Stimulated activated CD4-positive, alpha-beta T cell treated with anti-CD3 and anti-CD28 coated beads, Interleukin-1b, Interleukin-23, amount 100 ng/mL, for 4 hours (primary cell): Measurements from ENCODE around the gene ZBTB7C.

ENCODE experiments used
- DNase-seq, 2 donors: peaks; one replicate each; pipeline ENCODE4 v3.0.0-alpha.2; 2020; ENCODE audit warnings: low read depth in 2 of 2

ZBTB7C gene

DNA sequence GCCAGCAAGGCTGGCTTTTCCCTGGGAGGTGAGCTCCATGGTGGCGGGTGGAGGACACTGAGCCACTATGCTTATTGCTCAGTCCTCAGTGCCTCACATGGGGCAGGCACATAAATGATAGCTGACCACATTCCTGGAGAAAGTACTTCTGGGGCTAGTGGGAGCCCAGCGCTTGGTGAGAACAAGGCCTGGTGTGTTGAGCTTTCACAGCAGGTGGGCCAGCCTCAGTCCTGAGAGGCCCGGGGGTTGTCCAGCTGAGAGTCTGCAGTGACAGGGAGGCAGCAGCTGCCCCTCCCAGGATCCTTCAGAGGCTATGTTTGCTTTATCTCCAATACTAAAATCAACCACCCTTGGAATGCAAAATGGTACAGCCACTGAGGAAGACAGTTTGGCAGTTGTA, 217.7 kb downstream of the ZBTB7C start:
- DNase-seq: no peak

DNA sequence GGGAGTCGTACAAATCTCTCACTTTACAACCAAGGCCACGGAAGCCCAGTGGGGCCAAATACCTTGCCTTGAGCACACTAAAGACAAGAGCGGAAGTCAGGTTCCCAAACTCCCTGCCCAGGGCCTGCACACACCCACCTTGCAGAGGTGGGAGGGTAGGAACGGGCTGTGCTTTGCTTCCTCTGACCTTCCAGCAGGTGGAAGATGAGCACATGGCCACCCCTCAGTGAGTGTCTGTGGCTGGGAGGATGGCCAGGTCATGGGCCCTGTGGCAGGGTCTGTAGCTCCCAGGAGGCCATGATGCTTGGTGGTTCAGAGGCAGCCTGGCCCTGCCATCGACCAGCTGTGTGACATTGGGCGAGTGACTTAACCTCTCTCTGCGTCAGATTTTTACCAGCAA, 218.2 kb downstream of the ZBTB7C start:
- DNase-seq: no peak

DNA sequence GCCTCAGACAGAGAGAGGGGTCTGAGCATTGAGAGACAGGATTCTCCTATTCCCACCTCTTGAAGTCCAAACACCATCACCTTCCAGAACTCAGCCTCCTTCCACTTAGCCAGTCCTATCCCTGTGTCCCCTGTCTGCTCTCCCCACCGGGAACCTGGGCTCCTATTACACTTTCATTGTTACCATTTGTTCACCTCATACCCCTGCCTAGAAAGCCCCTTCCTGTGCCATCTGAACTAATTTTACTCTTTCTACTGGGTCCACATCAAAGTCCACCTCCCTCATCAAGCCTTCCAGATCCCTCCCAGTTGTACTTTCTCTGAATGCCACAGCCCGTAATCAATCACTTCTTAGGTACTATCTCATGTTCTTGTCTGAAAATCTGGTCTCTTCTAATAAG, 220.6 kb downstream of the ZBTB7C start:
- DNase-seq: no peak

DNA sequence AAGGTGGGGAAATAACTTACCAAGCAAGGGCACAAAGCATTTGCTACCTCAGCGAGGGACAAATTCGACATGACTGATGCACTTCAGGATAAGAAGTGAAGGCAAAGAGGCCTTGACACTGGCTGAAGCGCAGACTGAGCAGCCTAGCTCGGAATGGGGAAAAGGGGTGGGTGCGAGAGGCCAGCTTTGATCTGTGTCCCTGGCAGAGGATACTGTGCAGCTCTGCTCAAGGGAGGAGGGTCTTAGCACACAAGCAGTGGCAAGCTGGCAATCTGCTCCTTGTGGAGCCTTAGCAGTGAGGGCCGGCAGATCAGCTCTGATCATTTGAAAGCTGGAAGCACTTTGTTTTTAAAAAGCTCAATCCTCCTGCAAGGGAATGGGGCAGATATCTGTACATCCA, 222.3 kb downstream of the ZBTB7C start:
- DNase-seq: no peak

DNA sequence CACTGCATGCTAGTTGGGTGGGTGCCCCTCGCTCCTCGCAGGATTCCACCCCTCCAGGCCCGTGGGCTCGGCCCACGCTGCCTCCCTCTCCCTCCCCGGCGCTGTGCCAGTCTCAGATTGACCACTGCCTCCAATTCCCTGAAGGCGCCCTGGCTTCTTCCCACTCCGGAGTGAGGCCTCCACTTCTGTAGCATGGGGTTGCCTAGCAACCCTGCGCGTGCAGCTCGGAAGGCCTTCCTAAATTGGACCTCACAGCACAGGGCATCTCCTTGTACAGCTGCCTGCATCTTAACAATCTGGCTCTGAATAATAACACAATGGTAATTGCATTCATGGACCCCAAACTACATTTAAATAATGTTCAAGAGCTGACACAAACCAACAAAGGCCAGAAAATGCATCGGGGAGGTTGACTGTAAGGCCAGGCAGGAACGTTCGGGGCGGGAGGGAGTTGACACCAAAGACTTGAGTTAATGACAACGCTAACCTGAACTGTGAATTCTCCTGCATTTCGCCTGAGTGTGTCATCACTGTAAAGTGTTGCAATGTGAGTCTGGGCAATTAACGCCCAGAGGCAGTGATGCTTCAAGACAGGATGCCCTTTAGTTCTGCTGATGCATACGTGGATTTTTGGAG, 222.9 kb downstream of the ZBTB7C start:
- DNase-seq: no peak

DNA sequence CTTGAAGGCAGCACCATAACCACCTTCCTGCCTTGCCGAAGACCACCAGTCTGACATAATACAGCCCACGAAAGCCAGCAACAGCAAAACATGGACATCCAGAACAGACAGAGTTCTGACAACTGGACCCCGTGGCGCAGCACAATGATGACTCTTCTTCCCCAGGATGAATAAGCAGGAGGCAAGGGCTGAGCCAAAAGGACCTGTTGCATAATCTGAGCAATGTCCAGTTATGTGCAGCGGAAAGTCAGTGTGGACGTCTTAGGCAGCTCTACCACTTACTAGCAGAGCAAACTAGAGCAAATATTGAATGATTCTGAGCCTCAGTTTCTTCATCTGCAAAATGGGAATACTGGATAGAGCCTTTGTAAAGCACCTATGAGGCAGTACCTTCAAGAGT, 225.1 kb downstream of the ZBTB7C start:
- no peak for DNase-seq

DNA sequence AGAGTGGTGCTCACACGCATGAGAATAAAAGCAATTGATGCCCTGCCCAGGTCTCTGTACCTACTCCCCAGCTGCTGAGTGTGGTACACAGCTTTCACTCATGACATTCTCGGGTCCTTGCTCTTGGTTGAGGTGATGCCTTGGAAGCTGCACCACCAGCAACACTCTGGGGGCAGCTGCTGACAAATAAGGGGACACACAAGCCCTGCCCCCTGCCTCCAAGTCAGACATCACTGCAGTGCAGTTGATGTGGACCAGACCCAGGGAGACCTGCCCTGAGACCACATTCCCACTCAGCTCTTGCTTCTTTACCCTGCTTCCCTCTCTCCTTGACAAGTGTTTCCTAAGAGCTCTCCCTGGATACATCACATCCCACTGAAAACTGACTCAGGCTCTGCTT, 225.6 kb downstream of the ZBTB7C start:
- no peak for DNase-seq

DNA sequence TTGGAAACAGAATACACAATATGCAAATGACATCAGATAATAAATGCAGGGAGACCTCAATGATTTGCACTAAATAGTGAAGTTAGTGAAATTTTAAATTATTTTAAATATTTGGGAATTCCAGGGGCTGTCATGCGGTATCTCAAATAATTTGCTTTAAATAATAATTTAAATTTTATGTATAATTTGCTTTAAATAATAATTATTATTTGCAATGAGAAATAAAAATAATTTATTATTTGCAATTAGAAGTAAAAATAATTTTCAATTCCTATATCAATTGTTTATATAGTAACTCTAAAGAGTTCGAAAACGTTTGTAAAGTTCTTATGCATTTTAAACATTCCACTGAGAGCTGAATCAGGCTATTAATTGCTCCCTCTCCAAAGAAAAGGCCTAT, 226.4 kb downstream of the ZBTB7C start:
- DNase-seq: no peak

DNA sequence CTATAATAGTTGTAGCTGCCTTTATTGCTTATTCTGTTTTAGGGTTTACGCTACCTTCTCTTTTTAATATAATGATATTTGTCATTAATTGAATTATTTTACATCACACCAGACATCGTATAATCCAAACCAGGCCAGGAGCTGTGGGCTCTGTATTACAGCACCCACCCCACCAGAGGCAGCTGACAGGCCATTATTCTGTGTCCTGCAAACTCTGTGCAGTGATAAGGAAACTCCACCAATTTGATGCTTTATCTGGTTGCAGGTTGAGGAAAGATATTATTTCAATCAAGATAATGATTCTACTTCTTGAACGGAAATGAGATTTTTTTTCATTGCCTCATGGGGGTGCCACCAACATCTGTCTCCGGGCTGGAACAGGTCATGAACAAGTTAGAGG, 227.3 kb downstream of the ZBTB7C start:
- DNase-seq: no peak

DNA sequence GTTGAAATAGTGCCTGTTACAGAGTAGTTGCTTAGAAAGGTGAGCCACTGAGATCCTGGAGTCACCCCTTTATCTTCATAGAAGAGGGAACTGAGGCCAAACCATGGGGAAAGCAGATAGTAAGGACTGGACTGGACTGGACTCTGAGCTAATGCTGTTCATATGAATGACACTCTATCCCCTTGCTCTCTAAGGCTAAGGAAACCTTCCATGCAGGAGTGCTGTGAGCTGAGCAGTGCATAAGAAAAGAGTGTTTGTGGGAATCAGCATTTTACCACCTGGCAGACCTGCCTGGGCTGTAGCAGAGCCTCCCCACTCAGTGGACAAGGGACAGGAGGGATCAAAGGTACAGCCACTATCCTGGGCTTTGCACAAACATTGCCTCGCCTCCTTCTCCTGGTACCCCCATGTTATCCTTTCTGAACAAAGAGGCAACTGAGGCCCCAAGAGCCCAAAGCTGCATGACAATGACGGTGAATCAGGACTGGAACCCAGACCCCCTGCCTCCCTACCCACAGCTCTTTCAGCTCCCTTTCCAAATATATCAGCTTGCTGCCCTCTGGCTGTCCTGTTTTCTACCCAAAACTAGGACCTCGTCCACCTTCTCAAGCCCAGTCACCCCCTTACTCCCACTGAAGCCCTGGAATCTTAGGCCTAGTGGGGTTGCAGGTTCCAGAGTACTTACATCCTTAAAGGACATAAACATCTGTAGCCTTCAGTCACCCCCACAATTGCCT, 227.9 kb downstream of the ZBTB7C start:
- no peak for DNase-seq

DNA sequence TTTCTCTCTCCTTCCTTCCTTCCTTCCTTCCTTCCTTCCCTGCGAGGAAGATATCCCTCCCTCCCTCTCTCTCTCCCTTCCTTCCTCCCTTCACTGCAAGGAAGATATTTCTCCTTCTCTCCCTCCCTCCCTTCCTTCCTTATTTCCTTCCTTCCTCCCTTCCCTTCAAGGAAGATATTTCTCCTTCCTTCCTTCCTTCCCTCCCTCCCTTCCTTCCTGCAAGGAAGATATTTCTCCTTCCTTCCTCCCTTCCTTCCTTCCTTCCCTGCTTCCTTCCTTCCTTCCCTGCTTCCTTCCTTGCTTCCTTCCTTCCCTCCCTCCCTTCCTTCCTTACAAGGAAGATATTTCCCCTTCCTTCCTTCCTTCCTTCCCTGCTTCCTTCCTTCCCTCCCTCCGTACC, 229.5 kb downstream of the ZBTB7C start:
- DNase-seq: no peak

DNA sequence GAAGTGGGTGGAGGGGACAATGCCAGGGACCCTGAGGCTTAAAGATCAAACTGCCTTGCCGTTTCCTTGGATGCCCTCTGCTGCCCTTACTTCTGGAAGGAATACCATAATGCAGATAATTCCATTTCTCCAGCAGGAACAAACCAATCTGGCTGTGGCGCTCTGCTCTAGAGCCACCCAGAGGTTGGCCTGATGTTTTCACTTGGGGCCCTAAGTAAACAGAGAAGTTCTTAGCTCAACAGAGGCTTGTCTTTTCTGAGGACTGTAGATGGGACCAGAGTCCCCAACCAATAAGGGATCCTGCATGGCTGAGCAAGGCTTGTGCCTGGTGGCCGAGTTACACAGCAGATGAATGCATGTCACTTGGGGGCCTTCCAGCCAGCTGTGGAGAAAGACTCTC, 230.2 kb downstream of the ZBTB7C start:
- DNase-seq: no peak

DNA sequence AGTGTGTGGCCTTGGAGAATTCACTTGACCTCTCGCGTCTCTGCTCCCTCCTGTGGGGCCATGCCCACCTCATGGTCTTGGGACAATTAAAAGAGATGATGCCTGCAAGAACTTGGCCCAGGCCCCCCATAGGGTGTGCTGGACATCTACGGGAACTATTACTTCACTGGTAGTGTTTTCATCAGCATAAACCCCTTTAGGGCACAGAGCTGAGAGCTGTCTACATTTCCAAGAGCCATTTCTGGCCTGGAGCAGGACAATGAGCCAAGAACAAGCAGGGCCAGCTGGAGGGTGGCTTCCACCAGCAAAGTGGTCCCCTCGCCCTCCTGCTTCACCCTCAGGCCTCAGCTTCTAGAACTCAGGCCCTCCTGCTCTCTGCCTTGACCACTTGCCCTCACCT, 232.3 kb downstream of the ZBTB7C start:
- DNase-seq: no peak

DNA sequence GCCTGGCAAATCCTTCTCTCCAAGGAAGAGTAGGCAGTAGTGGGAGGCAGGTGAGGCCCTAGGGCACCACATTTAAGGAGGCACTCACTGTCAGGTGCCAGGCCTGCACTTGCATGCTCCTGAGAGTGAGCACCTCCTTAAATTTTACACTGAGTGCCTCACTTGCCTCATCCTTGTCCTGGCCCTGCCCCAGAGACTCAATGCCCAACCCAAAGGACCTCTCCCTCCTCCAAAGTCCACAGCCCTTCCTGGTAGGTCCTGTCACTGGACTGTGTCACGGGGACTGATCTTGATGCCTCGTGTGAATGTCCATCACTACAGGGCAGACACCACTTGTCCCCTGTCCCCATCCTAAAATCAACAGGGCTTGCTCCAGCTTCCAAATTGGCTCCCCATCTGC, 235.6 kb downstream of the ZBTB7C start:
- DNase-seq: no peak

DNA sequence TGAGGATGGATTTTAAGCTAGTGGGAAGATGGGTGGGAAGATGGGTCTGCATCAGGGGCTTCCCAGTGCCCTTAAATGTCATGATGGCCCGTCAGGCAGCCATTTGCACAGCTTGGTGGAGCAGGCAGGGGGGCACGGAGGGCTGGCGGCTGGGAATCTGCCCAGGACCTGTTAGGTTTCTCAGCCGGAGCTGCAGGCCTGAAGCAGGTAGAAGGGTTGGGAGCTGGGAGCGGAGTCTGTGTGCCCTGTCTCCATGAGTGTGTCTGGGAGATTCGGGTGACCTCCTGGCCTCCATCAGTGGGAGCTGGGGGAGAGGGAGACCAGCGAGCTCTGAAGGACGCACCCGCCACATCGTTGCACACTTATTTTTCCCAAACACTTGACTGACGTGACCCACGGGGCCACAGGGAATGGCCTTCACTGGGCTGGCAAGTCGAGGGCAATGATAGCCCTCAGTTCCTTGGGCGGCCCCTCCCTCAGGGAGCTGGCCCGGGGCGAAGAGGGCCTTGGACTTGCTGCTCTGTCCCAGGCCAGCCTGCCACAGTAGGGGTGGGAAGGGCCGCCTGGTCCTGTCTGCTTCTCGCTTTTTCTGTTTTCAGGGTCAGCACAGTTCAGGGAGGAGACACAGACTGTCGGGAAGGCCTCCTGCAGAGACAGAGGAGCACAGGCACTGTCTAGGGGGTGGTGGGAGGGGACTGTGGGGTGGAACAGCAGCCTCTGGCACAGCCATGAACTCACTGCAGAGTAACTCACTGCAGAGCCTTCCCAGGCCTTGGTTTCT, 236.8 kb downstream of the ZBTB7C start:
- no peak for DNase-seq

DNA sequence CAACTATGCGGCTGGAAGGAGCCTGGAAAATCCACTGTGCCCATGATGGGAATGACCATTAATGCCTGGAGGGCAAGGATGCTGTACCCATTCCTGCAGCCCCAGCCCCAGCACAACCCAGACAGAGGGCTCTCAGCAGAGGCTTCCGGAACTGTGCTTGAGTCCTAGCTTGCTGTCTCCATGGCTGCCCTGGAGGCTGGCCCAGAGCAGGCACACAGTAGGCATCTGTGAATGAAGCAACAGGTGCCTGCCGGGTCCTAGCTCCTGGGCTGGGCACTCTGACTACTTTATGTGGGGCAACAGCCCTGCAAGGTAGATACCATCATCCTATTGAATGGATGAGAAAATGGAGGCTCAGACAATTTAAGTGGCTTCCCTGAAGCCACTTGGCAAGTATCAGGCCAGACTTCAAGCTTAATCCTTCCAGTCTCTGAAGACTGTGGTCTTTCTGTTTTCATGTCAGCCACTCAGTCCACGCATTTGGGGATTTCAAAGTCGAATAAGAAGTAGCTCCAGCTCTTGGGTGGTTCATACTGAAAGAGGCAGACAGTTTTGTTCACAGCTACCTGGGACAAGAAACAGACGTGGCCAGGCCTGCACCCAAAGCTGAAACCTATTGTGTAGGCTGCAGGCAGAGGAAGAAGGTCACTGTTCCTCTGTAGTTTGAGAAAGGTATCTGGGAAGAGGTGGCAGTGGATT, 237.5 kb downstream of the ZBTB7C start:
- no peak for DNase-seq

DNA sequence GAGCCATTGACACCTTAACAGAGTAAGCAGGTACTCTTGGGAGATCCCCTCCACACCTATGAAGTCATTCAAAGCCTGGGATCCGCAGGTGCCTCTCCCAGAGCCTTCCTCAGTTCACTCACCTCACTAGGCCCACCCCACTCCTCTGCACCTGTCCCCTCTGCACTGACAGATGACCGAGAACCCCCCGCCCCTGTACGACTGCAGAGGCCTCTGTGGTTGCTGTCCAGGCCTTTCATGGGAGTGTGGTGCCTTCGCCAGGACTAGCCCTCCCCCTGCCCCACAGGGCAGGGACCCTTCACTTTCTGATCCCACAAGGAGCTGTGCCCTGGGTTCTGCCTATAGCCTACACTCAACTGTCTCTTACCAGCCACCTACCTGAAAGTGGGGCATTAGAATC, 238.5 kb downstream of the ZBTB7C start:
- no peak for DNase-seq

DNA sequence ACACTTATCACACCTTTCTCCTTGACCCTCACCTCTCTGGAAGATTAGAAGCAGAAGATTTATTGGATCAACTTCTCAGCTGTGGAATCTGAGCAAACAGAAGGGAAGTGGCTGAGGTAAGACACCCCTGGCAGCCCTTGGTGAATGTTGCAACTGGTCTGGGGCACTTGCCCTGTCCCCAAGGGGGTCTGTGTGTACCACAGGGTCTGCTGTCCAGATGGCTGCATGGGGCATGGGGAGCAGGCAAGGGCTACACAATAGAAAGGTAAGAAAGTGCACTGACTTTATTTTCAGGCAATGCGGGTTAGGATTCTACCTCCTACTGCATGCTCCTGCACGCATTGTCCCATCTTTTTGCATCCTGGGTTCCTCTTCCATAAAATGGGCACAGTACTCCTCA, 240.3 kb downstream of the ZBTB7C start:
- no peak for DNase-seq

DNA sequence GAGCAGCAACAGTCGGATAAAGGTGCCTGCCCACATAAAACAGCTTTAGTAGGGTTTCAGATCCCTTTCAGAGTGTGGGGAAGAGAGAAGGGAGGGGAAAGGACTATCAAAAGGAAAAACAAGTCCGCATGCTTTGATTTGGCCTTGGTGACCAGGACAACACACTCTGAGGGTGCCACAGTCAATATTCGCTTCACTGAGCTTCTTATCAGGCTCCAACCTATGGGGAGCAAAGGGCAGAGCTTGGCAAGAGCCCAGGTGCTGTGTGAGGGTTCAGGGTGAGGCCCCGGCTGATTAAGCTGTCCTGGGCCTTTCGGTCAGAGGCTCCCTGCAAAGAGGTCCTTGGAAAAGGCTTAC, 241.3 kb downstream of the ZBTB7C start:
- no peak for DNase-seq

DNA sequence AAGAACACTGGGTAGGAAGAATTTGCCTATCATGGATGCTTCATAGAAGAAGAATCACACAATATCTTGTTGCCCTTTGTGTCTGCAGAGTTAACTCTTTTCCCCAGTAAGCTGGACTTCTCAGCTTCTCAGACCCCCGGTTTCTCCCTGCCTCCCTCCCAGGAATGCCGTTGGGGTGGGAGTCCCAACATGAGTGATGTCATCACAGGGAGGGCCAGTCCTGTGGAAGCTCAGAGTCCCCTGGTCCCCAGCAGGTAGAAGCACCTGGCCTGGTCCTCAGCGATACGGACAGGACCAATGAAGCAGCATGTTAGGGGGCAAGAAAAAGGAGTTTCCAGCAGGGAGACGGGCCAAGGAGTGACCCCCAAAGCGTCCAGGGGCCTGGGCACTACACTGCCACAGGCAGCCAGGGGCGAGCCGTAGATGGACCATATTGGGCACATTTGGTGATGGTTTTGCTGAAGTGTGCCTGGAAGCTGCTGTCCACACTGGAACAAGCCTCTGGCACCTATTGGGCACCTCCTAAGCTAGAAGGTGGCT, 242.8 kb downstream of the ZBTB7C start:
- DNase-seq: no peak

DNA sequence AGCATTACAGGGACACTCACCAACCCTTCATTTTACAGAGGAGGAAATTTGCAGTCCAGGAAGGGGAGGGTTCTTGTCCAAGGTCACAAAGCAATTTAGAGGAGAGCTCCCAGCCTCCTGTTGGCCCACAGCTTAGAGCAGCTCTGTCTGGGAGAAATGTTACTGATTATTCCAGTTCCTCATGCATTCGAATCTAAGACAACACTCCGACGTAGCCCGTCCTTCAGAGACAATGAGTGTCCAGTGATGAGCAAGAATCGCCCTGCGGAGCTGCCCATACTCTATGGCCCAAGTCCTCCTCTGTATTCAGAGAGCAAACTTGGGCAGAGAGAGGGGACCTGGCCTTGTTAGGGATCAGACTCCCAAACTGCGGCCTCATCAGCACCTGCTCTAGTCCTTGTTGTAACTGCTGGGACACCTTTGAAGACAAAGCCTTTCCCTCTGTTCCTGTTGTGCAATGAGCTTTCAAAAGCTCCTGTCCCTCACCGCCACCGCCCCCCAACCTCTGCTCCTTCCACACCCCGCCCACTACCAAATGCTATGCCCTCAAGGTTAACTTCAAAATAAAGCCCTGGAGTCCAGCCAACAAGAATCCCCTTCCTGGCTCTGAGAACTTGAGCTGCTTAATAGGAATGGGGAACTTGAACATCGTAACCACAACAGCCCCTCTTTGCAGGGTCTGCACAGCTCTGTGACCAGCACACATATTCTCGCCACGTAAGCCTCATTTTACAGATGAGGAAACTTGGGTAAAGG, 243.9 kb downstream of the ZBTB7C start:
- no peak for DNase-seq

DNA sequence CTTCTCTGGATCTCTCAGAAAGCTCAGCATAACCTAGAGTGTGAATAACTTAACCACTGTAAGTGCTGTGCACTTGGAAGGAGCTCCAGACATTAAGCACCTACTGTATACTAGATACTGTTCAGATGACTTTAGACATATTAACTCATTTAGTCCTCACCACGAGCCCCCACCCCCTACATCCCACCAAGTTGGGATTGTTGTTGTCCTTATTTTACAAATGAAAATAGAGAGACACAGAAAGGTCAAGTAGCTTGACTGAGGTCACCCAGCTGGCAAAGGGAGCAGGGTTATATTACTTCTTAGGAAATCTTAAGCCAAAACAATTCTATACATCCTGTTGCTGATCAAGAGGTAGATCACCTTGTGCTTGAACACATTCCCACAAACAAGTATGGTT, 244.5 kb downstream of the ZBTB7C start:
- DNase-seq: no peak
